ENCODE measurements around the gene ATP5F1C. TPM values are rescaled to one million over a fixed set of nuclear protein-coding genes. Genes with fewer than 3 reads are reported as not detected.
"Not testable (repeated sequence)": the region's sequence is repeated elsewhere in the genome, so short reads cannot be mapped to it uniquely, and the experiment has no call there.

Gene ATP5F1C
- 100 to 1,000 TPM; 224 to 245 (median 224) TPM for total RNA-seq

DNA sequence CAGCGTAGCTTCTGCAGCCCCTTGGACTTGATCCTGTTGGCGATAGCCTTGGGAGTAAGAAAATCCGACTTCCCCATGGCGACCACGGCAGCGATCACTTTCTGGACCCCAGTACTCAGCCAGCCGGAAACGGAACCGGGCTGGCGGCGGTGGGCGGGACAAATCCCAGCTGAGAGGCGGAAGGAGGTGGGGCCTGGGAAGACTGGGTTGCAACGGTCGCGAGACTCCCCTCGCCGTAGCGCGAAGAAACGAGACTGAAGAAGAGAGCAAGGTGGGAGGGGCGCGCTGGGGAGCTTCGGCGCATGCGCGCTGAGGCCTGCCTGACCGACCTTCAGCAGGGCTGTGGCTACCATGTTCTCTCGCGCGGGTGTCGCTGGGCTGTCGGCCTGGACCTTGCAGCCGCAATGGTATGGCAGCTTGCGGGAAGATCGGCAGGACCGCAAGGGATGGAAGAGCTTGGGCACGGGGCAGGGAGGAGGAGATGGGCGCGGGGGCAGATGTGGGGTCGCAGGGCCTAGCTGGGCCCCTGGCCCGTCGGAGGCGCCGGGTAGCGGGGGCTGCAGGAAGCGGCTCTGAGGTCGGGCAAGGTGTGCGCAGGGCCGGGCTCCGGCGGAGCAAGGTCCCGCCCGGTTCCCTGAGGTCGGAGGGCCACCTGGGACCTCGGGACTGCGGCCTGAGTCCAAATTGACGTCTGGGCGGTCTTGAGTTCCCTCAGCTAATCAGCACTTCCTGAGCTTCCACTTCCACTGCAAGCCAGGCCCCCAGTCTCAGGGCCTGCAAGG lies at the start of gene ATP5F1C, which contains the start of gene KIN:
TSS of gene ATP5F1C (plus strand) at position 321 of the 782 bp plus-strand sequence. CDS start at position 352, 31 bp downstream.
TSS of gene KIN (minus strand) at position 137 of the 782 bp plus-strand sequence. CDS start at position 77, 60 bp downstream.
- H3K36me3 ChIP-seq: no peaks in the 10 kb centered on the region
- intact Hi-C loops (cut with DNase I; ENCODE audit: low total_unique reads): loop anchor here (2.0 kb wide), 1 partner anchor 309 kb away; no protein-coding TSS in a partner anchor
- TF ChIP-seq CTCF (IDR thresholded peaks at IDR 0.05): no peak
- peak; percentile 34 for TF ChIP-seq POLR2A (IDR thresholded peaks at IDR 0.05)
- peak in 2 of 3 donors; percentile 69 to 74 for TF ChIP-seq POLR2AphosphoS5 (IDR thresholded peaks at IDR 0.05)
- DNase-seq (ENCODE audit: low spot score in 2 of 2): peak; percentile 96
- H3K4me3 ChIP-seq: peak within 1 kb of the TSS; percentile 88 to 99 (median 96)
- no peaks in the 10 kb centered on the region for H3K9me3 ChIP-seq
- peaks cover 0 to 6% of the 10 kb centered on the region in 2 donors for H3K4me1 ChIP-seq
- H3K27me3 ChIP-seq: no peaks in the 10 kb centered on the region
- H3K27ac ChIP-seq: peak within 1 kb of the TSS; percentile 85 to 89

DNA sequence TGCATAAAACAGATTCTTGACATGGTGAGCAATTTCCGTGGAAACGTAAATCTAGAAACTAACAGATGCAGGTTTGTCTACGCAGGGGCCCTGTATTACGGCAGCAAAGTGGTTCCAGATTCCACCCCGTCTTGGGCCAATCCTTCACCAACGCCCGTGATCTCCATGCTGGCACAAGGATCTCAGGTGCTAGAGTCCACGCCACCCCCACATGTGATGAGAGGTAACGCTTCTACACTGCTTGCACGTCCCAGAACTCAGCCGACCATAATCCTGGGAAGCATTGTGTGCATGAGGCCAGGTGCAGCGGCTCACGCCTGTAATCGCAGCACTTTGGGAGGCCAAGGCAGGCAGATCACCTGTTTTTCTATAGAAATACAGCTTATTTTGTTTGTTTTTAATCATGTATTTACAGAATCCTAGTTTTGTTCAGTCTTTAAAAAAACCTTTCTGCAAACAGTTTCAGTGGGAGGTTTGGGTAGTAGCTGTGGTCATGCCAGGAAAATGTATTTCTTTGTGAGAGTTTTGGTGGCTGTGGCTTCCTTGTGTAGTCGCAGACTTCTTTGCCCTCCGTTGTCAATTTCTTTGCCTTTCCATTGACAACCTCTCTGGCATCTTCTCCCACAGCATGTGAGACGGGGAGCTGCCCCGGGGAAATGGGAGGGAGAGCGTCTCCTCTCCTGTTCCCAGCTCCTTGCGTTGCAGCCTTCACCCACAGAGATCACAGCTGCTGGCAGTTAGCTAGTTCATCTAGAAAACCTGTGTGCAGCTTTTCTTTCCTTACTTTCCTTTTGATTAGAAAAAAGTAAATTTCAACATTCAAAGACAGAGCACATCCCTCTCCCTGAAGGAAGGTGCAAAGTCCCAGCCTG lies 49.2 kb upstream of the ATP5F1C start:
- no peaks in the 10 kb centered on the region for H3K4me1 ChIP-seq
- H3K36me3 ChIP-seq: no peaks in the 10 kb centered on the region
- no peak overlapping the region for H3K27ac ChIP-seq
- TF ChIP-seq CTCF (IDR thresholded peaks at IDR 0.05) (no peak), POLR2AphosphoS5 (IDR thresholded peaks at IDR 0.05) (no peak), POLR2A (IDR thresholded peaks at IDR 0.05) (no peak)
- intact Hi-C loops (cut with DNase I; ENCODE audit: low total_unique reads): no loop called here
- H3K27me3 ChIP-seq: no peaks in the 10 kb centered on the region
- H3K9me3 ChIP-seq: no peaks in the 10 kb centered on the region
- no peak overlapping the region for H3K4me3 ChIP-seq
- DNase-seq (ENCODE audit: low spot score in 2 of 2): no peak

DNA sequence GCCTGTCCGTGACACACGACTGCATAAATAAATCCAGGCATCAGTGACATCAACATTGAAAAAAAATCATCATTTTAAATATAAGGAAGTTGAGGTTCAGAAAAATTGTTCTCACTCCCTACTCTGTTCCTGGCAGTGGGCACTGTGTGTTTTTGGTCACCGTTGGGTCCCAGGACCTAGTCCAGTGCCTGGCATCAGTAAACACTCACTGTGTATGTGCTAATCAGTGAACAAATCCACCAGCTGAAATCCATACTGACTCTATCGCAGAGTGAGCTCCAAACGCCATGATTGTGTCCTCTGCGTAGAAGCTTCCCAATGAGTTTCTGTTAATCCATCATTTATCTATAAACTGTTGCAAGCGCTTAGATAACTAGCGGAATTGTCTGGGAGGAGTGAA lies 43.7 kb upstream of the ATP5F1C start:
- H3K27ac ChIP-seq: no peak overlapping the region
- DNase-seq (ENCODE audit: low spot score in 2 of 2): no peak
- intact Hi-C loops (cut with DNase I; ENCODE audit: low total_unique reads): no loop called here
- H3K9me3 ChIP-seq: no peaks in the 10 kb centered on the region
- no peaks in the 10 kb centered on the region for H3K4me1 ChIP-seq
- H3K36me3 ChIP-seq: no peaks in the 10 kb centered on the region
- H3K27me3 ChIP-seq: no peaks in the 10 kb centered on the region
- no peak for TF ChIP-seq POLR2AphosphoS5 (IDR thresholded peaks at IDR 0.05)
- TF ChIP-seq CTCF (IDR thresholded peaks at IDR 0.05): no peak
- no peak for TF ChIP-seq POLR2A (IDR thresholded peaks at IDR 0.05)
- H3K4me3 ChIP-seq: no peak overlapping the region

DNA sequence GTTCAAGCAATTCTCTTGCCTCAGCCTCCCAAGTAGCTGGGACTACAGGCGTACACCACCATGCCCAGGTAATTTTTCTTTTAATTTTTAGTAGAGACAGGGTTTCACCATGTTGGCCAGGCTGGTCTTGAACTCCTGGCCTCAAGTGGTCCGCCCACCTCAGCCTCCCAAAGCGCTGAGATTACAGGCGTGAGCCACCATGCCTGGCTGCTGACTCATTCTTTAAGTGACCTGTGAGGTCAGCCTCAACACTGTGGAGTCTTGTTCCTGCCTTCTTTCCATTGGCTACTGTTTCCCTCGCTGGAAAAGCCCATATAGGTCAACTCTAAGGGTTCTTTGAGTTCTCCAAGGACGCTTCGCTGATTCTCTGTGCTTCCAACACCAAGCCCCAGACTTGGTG lies 39.3 kb upstream of the ATP5F1C start:
- H3K36me3 ChIP-seq; H3K4me1 ChIP-seq; H3K9me3 ChIP-seq; H3K27ac ChIP-seq; DNase-seq (ENCODE audit: low spot score in 2 of 2); H3K4me3 ChIP-seq; intact Hi-C loops (cut with DNase I; ENCODE audit: low total_unique reads); H3K27me3 ChIP-seq: not testable (repeated sequence)

- H3K27ac ChIP-seq: no peak overlapping the region
- no peak overlapping the region for H3K4me3 ChIP-seq
- H3K4me1 ChIP-seq: no peaks in the 10 kb centered on the region
- H3K36me3 ChIP-seq: no peaks in the 10 kb centered on the region
- H3K9me3 ChIP-seq: no peaks in the 10 kb centered on the region
- TF ChIP-seq CTCF (IDR thresholded peaks at IDR 0.05): no peak
- no peak for TF ChIP-seq POLR2A (IDR thresholded peaks at IDR 0.05)
- no peak for TF ChIP-seq POLR2AphosphoS5 (IDR thresholded peaks at IDR 0.05)
- intact Hi-C loops (cut with DNase I; ENCODE audit: low total_unique reads): no loop called here
- no peaks in the 10 kb centered on the region for H3K27me3 ChIP-seq
- no peak for DNase-seq (ENCODE audit: low spot score in 2 of 2)
Observed at GRCh38 chr10:7750222-7750621, 37.8 kb upstream of the ATP5F1C start.

All from breast epithelium (tissue), 4 donors.